AG04449 (cell line): ENCODE results near the gene CHST8.

Experiments
- CTCF ChIA-PET: fragments of 350-600 bp; formaldehyde crosslinking; extraction: SDS; loops from one replicate; lab custom pipeline; 2021; ENCODE audit warnings: antibody characterized with exemption; lab: Yijun Ruan, JAX
- POLR2A ChIA-PET: fragments of 400-600, 350-600 bp; formaldehyde crosslinking; extraction: SDS; loops from one replicate; lab custom pipeline; 2020; ENCODE audit warnings: antibody characterized with exemption, inconsistent platforms; lab: Yijun Ruan, JAX
- DNase-seq: peaks from one replicate; pipeline ENCODE4 v3.0.0-alpha.2; 2010; ENCODE audit warnings: low read depth, low spot score
- H3K4me3 ChIP-seq: 2 replicates; pipeline ENCODE4 v1.5.1; 2011; ENCODE audit warnings: low read depth, mild to moderate bottlenecking, control low read depth, low read length
- TF ChIP-seq, protein P1 (sequence below): IDR thresholded peaks from one replicate; pipeline ENCODE4 v1.5.1; 2011; ENCODE audit warnings: mild to moderate bottlenecking, moderate library complexity, low read length, control low read depth, inconsistent platforms; ENCODE audit not compliant: insufficient read depth; ENCODE audit errors: missing control alignments

The CHST8 gene, protein sequence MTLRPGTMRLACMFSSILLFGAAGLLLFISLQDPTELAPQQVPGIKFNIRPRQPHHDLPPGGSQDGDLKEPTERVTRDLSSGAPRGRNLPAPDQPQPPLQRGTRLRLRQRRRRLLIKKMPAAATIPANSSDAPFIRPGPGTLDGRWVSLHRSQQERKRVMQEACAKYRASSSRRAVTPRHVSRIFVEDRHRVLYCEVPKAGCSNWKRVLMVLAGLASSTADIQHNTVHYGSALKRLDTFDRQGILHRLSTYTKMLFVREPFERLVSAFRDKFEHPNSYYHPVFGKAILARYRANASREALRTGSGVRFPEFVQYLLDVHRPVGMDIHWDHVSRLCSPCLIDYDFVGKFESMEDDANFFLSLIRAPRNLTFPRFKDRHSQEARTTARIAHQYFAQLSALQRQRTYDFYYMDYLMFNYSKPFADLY

DNA sequence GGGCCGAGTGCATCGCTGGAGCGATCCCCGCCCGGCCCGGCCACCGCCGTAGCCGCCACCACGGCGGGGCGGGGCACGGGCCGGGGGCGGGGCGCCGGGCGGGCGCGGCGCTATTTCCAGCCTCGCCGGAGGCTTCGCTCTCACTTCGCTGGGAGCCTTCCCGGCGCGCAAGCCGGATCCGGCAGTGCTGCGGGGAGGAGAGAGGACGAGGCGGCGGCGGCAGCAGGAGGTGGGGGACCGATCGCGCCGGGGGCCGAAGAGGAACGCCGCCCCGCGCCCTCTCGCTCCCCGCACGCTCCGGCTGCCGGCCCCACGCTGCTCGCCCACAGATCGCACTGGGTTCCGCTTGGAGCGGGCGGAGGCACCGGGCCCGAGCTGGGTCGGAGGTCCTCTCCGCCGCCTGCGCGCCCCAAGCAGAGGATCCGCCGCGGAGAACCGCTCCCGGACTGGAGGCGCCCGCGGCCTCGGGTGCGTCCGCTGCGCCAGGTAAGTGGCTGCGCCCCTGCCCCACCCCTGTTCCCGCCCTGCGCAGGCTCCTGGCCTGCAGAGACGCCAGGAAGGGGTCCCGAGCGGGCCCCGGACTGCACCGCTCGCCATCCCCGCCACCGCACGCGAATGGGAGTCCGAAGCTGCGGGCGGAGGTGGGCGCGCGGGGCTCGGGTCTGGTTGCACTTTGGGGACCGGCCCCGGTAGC, at the start of gene CHST8:
Gene CHST8, plus strand, starts transcription at position 143 of the 694 bp plus-strand sequence. CDS start 67,309 bp downstream, outside the sequence.
- H3K4me3 ChIP-seq: peak within 1 kb of the TSS; percentile 15; the same call in 1 of the 2 replicates
- ChIA-PET POLR2A (no interaction called here), CTCF (no interaction called here)
- DNase-seq: no peak
- TF ChIP-seq, protein P1, sequence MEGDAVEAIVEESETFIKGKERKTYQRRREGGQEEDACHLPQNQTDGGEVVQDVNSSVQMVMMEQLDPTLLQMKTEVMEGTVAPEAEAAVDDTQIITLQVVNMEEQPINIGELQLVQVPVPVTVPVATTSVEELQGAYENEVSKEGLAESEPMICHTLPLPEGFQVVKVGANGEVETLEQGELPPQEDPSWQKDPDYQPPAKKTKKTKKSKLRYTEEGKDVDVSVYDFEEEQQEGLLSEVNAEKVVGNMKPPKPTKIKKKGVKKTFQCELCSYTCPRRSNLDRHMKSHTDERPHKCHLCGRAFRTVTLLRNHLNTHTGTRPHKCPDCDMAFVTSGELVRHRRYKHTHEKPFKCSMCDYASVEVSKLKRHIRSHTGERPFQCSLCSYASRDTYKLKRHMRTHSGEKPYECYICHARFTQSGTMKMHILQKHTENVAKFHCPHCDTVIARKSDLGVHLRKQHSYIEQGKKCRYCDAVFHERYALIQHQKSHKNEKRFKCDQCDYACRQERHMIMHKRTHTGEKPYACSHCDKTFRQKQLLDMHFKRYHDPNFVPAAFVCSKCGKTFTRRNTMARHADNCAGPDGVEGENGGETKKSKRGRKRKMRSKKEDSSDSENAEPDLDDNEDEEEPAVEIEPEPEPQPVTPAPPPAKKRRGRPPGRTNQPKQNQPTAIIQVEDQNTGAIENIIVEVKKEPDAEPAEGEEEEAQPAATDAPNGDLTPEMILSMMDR: no peak

DNA sequence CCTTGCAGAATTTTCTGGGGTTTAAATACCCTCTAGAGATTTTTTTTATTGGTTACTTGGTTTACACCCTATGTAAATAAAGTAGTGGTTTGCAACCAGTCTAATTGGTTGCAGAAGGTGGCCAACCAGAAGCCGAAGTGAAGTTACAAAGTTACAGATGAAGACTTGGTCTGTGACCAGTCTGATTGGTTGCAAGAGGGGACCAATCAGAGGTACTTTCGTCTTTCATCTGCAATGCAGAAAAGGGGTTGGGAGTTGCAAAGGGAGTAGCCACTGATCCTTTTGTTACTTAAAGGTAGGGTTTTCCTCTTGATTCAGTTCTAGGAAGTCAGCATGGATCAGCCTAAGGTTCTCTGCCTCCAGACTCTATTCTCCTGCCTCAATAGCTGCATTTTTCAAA, 48.8 kb upstream of the CHST8 start:
- TF ChIP-seq, protein P1: no peak
- ChIA-PET CTCF (no interaction called here), POLR2A (no interaction called here)
- DNase-seq: no peak
- H3K4me3 ChIP-seq: no peak overlapping the region

DNA sequence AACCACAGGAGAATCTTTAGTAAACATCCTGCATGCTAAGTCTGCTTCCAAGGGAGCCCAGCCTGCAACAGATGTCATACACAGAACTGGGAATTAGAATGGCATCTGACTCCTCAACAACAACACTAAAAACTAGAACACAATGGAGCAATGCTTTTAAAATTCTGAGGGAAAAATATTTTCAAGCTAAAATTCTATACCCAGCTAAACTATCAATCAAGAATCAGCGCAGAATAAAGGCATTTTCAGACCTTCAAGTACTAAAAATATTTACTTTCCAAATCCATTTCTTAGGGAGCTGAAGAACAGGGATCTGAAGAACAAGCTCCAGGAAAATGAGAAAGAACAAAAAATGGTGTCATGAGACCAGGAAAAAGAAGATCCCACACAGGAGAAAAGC, 46.9 kb upstream of the CHST8 start:
- no peak overlapping the region for H3K4me3 ChIP-seq
- POLR2A ChIA-PET: no interaction called here
- no peak for DNase-seq
- CTCF ChIA-PET: no interaction called here
- TF ChIP-seq, protein P1: no peak

DNA sequence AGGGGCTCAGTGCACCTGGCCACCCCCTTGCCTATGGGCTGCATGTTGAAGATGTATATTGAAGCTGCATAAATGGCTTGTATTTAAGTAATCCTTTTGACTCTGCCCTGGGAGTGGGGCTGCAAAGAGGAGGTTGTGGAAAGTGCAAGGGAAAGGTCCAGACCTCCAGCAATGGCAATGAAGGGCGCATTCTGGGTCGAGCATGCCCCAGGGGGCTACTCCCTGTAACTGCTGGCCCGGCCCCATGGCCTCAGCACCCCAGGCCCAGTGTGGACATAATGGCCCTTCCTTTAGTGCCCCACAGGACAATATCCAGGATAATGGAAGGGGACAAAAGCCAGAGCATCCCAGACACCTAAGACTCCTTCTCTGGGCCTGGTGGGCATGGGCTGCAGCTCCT, 43.1 kb upstream of the CHST8 start:
- CTCF ChIA-PET: no interaction called here
- POLR2A ChIA-PET: no interaction called here

DNA sequence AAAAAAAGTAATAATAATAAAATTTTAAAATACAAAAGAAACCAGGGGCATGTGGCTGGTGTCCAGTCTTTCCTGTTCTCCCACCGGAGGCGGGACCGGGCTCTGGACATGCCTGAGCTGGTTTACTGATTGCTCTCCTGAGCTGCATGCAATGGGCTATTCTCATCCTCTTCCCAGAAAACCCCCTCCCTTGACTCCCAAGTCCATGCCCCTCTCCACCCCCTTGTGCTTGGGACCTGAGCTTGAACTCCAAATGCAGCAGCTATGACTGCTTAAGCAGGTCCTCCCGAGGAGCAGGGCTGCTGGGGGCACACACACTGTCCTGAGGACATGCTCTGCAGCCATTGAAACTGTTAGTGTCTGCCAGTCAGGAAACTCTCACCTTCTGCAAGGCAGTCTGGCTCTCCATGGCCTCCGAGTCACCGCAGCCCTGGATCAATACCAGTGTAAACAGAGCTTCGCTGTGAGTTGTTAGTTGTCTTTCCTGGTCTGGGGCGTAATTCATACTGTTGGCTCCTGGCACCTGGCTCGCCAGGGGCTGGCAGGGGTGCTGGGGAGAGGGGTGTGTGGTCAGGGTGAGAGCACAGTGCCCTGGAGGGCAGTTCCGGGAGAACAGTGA, 41.6 kb upstream of the CHST8 start:
- DNase-seq: no peak
- TF ChIP-seq, protein P1: no peak
- no peak overlapping the region for H3K4me3 ChIP-seq
- ChIA-PET CTCF (no interaction called here), POLR2A (no interaction called here)

More for the DNA sequence above, 43.1 kb upstream of the CHST8 start:
- DNase-seq: no peak
- TF ChIP-seq, protein P1: no peak
- no peak overlapping the region for H3K4me3 ChIP-seq

DNA sequence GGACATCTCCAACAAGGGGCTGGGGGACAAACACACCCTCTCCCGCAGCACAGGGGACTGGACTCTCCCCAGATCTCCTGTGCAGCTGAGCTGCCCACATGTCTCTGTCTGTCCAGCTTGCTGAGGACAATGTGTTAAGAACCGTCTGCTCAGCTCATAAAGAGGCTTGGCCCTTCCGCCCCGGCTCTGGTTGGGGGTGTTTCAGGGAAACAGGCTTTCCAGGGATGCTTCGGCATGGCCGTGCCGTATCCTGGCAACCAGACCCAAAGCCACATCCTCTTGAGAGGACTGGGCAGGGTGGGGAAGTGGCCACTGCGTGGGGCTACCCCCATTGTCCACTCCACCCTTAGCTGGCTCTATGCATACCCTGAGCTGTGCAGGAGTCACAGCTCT, 41.1 kb upstream of the CHST8 start:
- no peak for DNase-seq
- CTCF ChIA-PET: no interaction called here
- H3K4me3 ChIP-seq: no peak overlapping the region
- TF ChIP-seq, protein P1: no peak
- POLR2A ChIA-PET: no interaction called here
